GM12874 (cell line): Measurements from ENCODE around the gene TRIM47.

Source experiments
- CTCF ChIP-seq: IDR thresholded peaks from 2 replicates; pipeline ENCODE4 v1.5.1; 2011; ENCODE audit warnings: low read depth, mild to moderate bottlenecking, control low read depth, low read length, moderate library complexity; ENCODE audit not compliant: insufficient read depth

TRIM47 gene

GRCh38 chr17:75898065-75898464, 19.7 kb upstream of the TRIM47 start:
- no peak for TF ChIP-seq CTCF

- TF ChIP-seq CTCF: no peak
Measured at GRCh38 chr17:75897160-75898019, 19.0 kb upstream of the TRIM47 start.

GRCh38 chr17:75896415-75897159, 18.2 kb upstream of the TRIM47 start, which contains the start of gene TRIM65:
TSS of gene TRIM65 (minus strand) at chr17:75896951. CDS start at chr17:75896937, 14 bp downstream.
- peak; percentile 52 for TF ChIP-seq CTCF

GRCh38 chr17:75895370-75896155, 17.2 kb upstream of the TRIM47 start:
- TF ChIP-seq CTCF: peak; percentile 51

GRCh38 chr17:75894049-75894733, 15.8 kb upstream of the TRIM47 start:
- TF ChIP-seq CTCF: no peak

GRCh38 chr17:75893305-75894048, 15.1 kb upstream of the TRIM47 start:
- TF ChIP-seq CTCF: no peak
